ENCODE results near the gene MYL3.

Gene MYL3

GRCh38 chr3:46899151-46900006 is 36.1 kb upstream of the MYL3 start:
- no peak for DNase-seq (ENCODE audit: low read depth in 1 of 2, low spot score in 1 of 2)

GRCh38 chr3:46898321-46899150 is 35.3 kb upstream of the MYL3 start:
- no peak for DNase-seq (ENCODE audit: low read depth in 1 of 2, low spot score in 1 of 2)

GRCh38 chr3:46897829-46898320 is 34.6 kb upstream of the MYL3 start:
- no peak for DNase-seq (ENCODE audit: low read depth in 1 of 2, low spot score in 1 of 2)

GRCh38 chr3:46897031-46897430 is 33.8 kb upstream of the MYL3 start:
- DNase-seq (ENCODE audit: low read depth in 1 of 2, low spot score in 1 of 2) = no peak

- DNase-seq (ENCODE audit: low read depth in 1 of 2, low spot score in 1 of 2) = no peak
Observed at GRCh38 chr3:46896386-46896785, 33.1 kb upstream of the MYL3 start.

- DNase-seq (ENCODE audit: low read depth in 1 of 2, low spot score in 1 of 2) = no peak
Observed at GRCh38 chr3:46895761-46896160, 32.5 kb upstream of the MYL3 start.

- peak; percentile 61 to 68 for DNase-seq (ENCODE audit: low read depth in 1 of 2, low spot score in 1 of 2)
Observed at GRCh38 chr3:46895204-46895660, 32.0 kb upstream of the MYL3 start.

GRCh38 chr3:46894256-46894655 is 31.0 kb upstream of the MYL3 start:
- DNase-seq (ENCODE audit: low read depth in 1 of 2, low spot score in 1 of 2) = no peak

GRCh38 chr3:46893763-46894162 is 30.5 kb upstream of the MYL3 start:
- no peak for DNase-seq (ENCODE audit: low read depth in 1 of 2, low spot score in 1 of 2)

GRCh38 chr3:46893146-46893748 is 30.0 kb upstream of the MYL3 start:
- DNase-seq (ENCODE audit: low read depth in 1 of 2, low spot score in 1 of 2) = no peak

- no peak for DNase-seq (ENCODE audit: low read depth in 1 of 2, low spot score in 1 of 2)
Observed at GRCh38 chr3:46892285-46893145, 29.3 kb upstream of the MYL3 start.

- no peak for DNase-seq (ENCODE audit: low read depth in 1 of 2, low spot score in 1 of 2)
Observed at GRCh38 chr3:46891132-46891531, 27.9 kb upstream of the MYL3 start.

GRCh38 chr3:46890132-46890531 is 26.9 kb upstream of the MYL3 start:
- no peak for DNase-seq (ENCODE audit: low read depth in 1 of 2, low spot score in 1 of 2)

- DNase-seq (ENCODE audit: low read depth in 1 of 2, low spot score in 1 of 2) = no peak
Observed at GRCh38 chr3:46889381-46890110, 26.3 kb upstream of the MYL3 start.

- DNase-seq (ENCODE audit: low read depth in 1 of 2, low spot score in 1 of 2) = no peak
Observed at GRCh38 chr3:46888705-46889104, 25.5 kb upstream of the MYL3 start.

GRCh38 chr3:46887980-46888494 is 24.8 kb upstream of the MYL3 start:
- no peak for DNase-seq (ENCODE audit: low read depth in 1 of 2, low spot score in 1 of 2)

GRCh38 chr3:46885612-46886011 is 22.4 kb upstream of the MYL3 start:
- no peak for DNase-seq (ENCODE audit: low read depth in 1 of 2, low spot score in 1 of 2)

- no peak for DNase-seq (ENCODE audit: low read depth in 1 of 2, low spot score in 1 of 2)
Observed at GRCh38 chr3:46884929-46885328, 21.7 kb upstream of the MYL3 start.

GRCh38 chr3:46884427-46884826 is 21.2 kb upstream of the MYL3 start:
- DNase-seq (ENCODE audit: low read depth in 1 of 2, low spot score in 1 of 2) = no peak

GRCh38 chr3:46883830-46884185 is 20.6 kb upstream of the MYL3 start:
- DNase-seq (ENCODE audit: low read depth in 1 of 2, low spot score in 1 of 2) = no peak

Data from activated CD4-positive, alpha-beta T cell treated with anti-CD3 and anti-CD28 coated beads, Interleukin-2, amount 50 U/mL, for 24 hours (primary cell).